ENCODE results near the gene FMR1.

- no peak for TF ChIP-seq CTCF (IDR thresholded peaks at IDR 0.05)
- no peak for TF ChIP-seq POLR2A (IDR thresholded peaks at IDR 0.05)
These were observed 67.2 kb downstream of the FMR1 start for GRCh38 chrX:147978931-147979330.

Measured in right lobe of liver (tissue), 4 donors.